ENCODE data around the gene RPP40. TPM values are rescaled to one million over a fixed set of nuclear protein-coding genes. Genes with fewer than 3 reads are reported as not detected.
"Not testable (repeated sequence)": the region's sequence is repeated elsewhere in the genome, so short reads cannot be mapped to it uniquely, and the experiment has no call there.

RPP40 gene
- total RNA-seq, 1 donor from 2014 or later: 9.2 TPM

GRCh38 chr6:5014072-5014561 lies 10.3 kb upstream of the RPP40 start:
- DNase-seq: no peak

- DNase-seq: peak; percentile 24
These were observed 8.7 kb upstream of the RPP40 start for GRCh38 chr6:5012519-5012918.

DNA sequence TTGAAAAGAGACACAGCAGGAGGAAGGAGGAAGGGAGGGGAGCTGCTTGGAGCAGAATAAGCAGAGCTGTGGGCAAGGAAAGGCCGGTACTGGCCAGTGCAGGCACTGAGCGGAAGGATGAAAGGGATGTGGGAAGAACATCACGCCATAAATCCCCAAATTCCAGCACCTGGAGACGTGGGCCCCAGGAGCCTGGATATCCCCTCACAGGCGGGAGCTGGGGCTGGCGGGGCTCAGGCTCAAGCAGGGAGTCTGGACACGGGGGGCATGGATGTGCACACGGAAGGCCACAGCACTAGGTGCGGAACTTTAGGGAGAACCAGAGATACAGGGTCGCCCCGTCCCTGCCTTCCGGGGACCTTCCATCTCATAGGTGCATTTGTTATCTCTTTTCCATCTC lies 7.5 kb upstream of the RPP40 start:
- DNase-seq: no peak

DNA sequence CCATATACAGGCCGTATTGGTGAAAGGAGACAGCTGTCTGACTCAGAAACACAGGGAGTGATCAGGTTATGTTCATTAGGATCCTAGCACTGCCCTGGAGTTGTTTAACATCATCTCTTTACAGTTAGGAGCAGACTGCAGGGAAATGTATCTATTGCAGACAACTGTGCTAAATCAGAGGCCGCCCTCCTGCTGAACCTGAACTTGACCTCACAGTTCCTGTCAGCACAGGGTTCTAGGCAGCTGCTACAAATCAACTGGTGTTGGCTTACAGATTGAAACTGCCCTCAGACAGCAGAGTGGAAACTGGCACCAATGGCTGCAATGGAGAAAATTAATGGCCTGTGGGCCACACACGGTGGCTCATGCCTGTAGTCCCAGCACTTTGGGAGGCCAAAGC lies 3.7 kb upstream of the RPP40 start:
- no peak for DNase-seq

DNA sequence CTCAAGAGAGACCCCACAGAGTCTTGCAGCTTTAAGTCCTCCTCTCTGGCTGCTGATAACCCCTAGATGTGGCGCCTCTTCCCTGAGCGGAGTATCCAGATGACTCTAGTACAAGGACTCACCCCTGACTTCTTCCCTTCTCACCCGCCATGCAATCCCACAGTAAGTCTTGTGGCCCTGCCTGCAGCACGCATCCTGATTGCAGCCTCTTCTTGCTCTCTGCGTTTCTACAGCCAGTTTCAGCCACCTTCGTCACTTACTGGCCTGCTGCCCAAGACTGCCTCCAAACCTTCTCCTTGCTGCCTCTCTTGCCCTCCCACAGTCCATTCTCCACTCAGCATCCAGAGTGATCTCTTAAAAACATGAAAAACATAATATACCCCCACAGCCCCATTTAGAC lies 2.4 kb upstream of the RPP40 start:
- DNase-seq: no peak

DNA sequence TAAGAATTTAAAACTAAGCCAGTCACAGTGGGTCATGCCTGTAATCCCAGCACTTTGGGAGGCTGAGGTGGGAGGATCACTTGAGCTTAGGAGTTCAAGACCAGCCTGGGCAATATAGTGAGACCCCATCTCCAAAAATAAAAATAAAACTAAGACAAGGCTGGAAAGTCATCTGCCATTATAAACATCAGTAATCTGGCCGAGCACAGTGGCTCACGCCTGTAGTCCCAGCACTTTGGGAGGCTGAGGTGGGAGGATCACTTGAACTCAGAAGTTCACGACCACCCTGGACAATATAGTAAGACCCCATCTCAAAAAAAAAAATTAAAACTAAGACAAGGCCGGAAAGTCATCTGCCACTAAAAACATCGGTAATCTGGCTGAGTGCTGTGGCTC lies 1.2 kb upstream of the RPP40 start:
- not testable (repeated sequence) for DNase-seq

DNA sequence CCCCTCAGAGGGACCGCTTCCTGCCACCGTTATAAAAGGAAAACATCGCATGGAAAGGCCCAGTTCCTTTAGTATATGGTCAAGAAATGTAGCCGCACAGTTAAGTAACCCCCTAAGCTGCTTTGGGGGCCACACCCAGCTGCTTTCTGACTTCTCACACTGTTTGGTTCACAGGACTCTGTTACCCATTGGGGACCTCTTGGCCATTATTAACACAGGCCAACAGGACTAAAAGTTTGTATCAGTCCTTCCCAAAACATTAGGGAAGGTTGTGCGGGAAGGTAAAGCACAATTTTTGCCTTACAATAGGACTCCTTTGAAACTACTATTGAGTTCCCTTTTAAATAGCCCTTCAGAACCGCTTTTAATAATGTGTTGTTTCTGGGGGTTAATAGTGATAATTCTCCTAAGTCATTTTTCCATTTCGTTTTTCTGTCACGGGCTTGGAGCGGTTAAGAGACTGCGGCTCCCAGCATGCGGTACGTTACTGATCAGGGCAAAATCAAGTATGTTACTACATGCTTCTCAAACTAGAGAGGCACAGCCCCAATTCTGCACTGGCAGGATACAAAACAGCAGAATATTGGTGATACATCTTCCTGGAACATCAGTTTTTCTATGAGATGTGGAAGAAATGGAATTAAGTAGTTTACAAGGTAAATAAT lies 668 bp upstream of the RPP40 start:
- peak; percentile 55 for DNase-seq

DNA sequence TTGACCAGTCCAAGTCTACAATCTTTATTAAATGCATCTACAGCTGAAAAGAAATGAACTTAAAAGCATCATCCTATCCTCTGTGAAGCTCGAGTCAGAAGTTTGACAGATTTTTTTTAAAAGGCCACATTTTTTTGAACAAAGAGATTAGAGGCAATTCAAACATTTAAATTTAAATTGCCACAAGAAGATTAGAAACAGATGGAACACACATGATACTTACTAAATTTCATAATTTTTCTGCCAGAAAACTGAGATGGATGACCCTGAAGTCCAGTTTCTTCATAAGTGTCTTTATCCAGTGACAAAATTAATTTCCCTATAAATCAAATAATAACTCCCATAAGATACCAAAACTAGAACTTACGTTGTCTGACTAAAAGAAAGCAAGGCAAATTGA lies 4.3 kb downstream of the RPP40 start:
- DNase-seq: no peak

DNA sequence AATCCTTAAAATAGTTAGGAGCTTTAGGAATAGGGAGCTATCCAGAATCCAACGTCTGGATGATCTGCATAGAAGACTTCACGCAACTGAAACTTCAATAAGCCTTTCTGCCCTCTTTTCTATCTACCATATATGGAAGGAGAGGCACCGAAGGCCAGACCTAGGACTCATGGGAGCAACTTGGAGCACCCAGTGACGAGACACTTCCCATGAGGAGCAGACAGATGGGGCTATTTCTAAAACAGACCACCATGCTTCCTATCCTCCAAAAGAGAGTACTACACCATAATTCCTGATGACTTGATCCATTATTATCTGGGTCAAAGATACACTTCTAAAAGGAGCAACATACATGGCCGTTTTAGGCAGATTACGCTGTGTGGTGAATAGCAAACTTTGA lies 6.0 kb downstream of the RPP40 start:
- no peak for DNase-seq

GRCh38 chr6:4994741-4995140 lies 9.1 kb downstream of the RPP40 start:
- no peak for DNase-seq

- no peak for DNase-seq
These were observed 16.4 kb downstream of the RPP40 start for GRCh38 chr6:4987432-4987831.

DNA sequence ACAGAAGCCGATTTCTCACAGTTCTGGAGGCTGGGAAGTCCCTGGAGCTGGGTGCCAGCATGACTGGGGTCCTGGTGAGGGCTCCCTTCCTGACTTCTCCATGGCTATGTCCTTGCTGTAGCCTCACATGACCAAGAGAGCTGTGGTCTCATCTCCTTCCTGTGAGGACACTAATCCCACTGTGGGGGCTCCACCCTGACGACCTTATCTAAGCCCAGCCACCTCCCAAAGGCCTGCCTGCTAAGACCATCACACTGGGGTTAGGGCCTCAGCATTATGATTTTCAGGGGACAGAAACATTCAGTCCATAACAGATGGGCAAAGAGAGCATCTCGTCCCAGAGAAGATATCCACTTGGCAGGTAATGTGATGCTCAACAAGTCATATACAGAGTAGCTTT lies 16.8 kb downstream of the RPP40 start:
- DNase-seq: no peak

GRCh38 chr6:4983322-4983721 lies 20.5 kb downstream of the RPP40 start:
- DNase-seq: no peak

- DNase-seq: no peak
These were observed 22.1 kb downstream of the RPP40 start for GRCh38 chr6:4981761-4982160.

GRCh38 chr6:4979426-4979825 lies 24.4 kb downstream of the RPP40 start:
- DNase-seq: no peak

GRCh38 chr6:4977468-4977867 lies 26.4 kb downstream of the RPP40 start:
- no peak for DNase-seq

- no peak for DNase-seq
These were observed 28.3 kb downstream of the RPP40 start for GRCh38 chr6:4975506-4975905.

GRCh38 chr6:4974962-4975361 lies 28.9 kb downstream of the RPP40 start:
- no peak for DNase-seq

- peak; percentile 49 for DNase-seq
These were observed 29.7 kb downstream of the RPP40 start for GRCh38 chr6:4973982-4974745.

- no peak for DNase-seq
These were observed 30.4 kb downstream of the RPP40 start for GRCh38 chr6:4973415-4973814.

- DNase-seq: no peak
These were observed 31.4 kb downstream of the RPP40 start for GRCh38 chr6:4972438-4972837.

GRCh38 chr6:4971851-4972250 lies 32.0 kb downstream of the RPP40 start:
- DNase-seq: no peak

DNA sequence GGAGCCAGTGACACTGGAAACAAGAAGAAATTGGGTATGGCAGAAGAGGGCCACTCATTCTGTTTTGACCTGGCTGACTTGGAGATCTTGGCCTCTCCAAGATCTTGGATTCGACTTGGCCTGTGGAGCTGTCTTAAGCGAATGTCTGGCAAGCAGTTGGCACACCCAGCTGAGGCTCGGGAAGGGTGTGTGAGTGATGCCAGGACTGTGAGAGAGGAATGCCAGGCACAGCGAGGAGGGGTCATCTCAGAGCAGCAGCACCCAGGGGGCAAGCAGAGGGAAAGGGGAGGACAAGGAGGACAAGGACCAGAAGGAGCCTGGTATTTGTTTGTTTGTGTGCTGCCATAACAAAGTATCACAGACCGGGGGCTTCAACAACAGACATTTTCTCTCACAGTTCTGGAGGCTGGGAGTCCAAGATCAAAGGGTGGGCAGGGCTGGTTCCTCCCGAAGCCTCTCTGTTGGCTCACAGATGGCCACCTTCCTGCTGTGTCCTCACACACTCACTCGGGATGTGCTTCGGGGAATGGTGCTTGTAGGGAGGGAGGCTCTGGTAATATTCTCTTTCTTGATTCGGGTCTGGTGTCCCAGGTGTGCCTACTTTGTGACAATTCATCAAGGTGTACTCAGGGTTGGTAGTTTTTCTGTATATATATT lies 33.0 kb downstream of the RPP40 start:
- DNase-seq: no peak
